Suprapubic skin (tissue), 4 donors: ENCODE data around the gene OR51B4. TPM values are rescaled to one million over a fixed set of nuclear protein-coding genes. Genes with fewer than 3 reads are reported as not detected.

Experiments
- DNase-seq, 2 donors: peaks; one replicate each; pipeline ENCODE4 v3.0.0-alpha.2; 2019; ENCODE audit warnings: low spot score in 2 of 2
- H3K27ac ChIP-seq: fragments of 200-600 bp; sonication (generic); one replicate; pipeline ENCODE4 v1.5.1; 2019
- H3K27me3 ChIP-seq: fragments of 200-600 bp; sonication (generic); one replicate; pipeline ENCODE4 v1.5.1; 2019
- H3K36me3 ChIP-seq: fragments of 200-600 bp; sonication (generic); one replicate; pipeline ENCODE4 v1.5.1; 2019
- H3K4me1 ChIP-seq: fragments of 200-600 bp; sonication (generic); one replicate; pipeline ENCODE4 v1.5.1; 2019
- H3K4me3 ChIP-seq: fragments of 200-600 bp; sonication (generic); one replicate; pipeline ENCODE4 v1.5.1; 2019; ENCODE audit warnings: mild to moderate bottlenecking
- H3K9me3 ChIP-seq: fragments of 200-600 bp; sonication (generic); one replicate; pipeline ENCODE4 v1.5.1; 2019
- EP300 ChIP-seq: sonication (generic); formaldehyde crosslinking; IDR thresholded peaks from one replicate; pipeline ENCODE4 v1.6.1; 2017; ENCODE audit warnings: antibody characterized with exemption
- POLR2A ChIP-seq, 2 donors: fragments of 450-650 bp; IDR thresholded peaks; one replicate each; pipeline ENCODE4 v1.6.1; 2017; ENCODE audit warnings: antibody characterized with exemption in 2 of 2, mild to moderate bottlenecking in 2 of 2, moderate library complexity in 2 of 2
- POLR2AphosphoS5 ChIP-seq, 3 donors: sonication (generic); formaldehyde crosslinking; IDR thresholded peaks; one replicate each; pipeline ENCODE4 v1.6.1; 2017; ENCODE audit warnings: antibody characterized with exemption in 3 of 3
- WGBS: methylation state at CpG from one replicate; pipeline ENCODE4 v1.1.5; 2018; 5-methylcytosine and 5-hydroxymethylcytosine counted together
- total RNA-seq, 4 donors: library from RNA; depleted of rRNA; stranded (reverse); fragments of >200 nt; gene quantifications; one replicate each; pipeline ENCODE4 v1.1.0, GENCODE V29; 2016
- TF ChIP-seq, protein P1 (sequence below), 2 donors: fragments of 200-600 bp in 1 of 2; fragments of 450-650 bp in 1 of 2; sonication (generic) in 1 of 2; IDR thresholded peaks; one replicate each; pipeline ENCODE4 v1.5.1; 2016 to 2019; ENCODE audit warnings: antibody characterized with exemption in 2 of 2, mild to moderate bottlenecking in 1 of 2, moderate library complexity in 1 of 2

OR51B4 gene
- total RNA-seq, 4 donors from 2014 or later = not detected

DNA sequence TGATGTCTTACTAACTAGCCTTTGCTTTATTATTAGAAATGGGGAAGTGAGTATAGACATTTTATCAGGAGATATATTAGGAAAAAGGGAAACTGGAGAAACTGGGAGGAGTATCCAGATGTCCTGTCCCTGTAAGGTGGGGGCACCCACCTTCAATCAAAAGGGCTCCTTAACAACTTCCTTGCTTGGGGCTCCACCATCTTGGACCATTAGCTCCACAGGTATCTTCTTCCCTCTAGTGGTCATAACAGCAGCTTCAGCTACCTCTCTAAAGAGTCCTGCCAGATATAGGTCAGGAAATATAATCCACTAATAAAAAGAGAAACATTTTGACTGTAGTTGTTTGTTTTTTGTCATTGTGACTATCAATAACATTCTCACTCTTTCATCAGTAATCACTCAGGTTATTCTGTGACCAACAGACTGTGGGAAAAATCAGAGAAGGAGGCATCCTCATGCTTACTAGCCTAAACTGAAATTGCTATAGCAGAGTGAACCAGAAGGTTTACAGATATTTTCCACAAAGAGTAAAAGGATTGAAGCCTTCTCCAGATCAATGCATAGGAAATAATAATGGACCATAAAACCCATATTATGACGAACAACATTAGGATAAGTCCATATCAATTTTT is 10.4 kb downstream of the OR51B4 start:
- Histone ChIP-seq H3K4me3 (no peak overlapping the region), H3K27ac (no peak overlapping the region), H3K36me3 (no peaks in the 10 kb centered on the region), H3K9me3 (no peaks in the 10 kb centered on the region), H3K4me1 (no peaks in the 10 kb centered on the region), H3K27me3 (no peaks in the 10 kb centered on the region)
- 87% methylated on average over 1 of the region's 1 CpG for WGBS
- TF ChIP-seq, protein P1, sequence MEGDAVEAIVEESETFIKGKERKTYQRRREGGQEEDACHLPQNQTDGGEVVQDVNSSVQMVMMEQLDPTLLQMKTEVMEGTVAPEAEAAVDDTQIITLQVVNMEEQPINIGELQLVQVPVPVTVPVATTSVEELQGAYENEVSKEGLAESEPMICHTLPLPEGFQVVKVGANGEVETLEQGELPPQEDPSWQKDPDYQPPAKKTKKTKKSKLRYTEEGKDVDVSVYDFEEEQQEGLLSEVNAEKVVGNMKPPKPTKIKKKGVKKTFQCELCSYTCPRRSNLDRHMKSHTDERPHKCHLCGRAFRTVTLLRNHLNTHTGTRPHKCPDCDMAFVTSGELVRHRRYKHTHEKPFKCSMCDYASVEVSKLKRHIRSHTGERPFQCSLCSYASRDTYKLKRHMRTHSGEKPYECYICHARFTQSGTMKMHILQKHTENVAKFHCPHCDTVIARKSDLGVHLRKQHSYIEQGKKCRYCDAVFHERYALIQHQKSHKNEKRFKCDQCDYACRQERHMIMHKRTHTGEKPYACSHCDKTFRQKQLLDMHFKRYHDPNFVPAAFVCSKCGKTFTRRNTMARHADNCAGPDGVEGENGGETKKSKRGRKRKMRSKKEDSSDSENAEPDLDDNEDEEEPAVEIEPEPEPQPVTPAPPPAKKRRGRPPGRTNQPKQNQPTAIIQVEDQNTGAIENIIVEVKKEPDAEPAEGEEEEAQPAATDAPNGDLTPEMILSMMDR (IDR thresholded peaks at IDR 0.05) = peak in 1 of 2 donors; percentile 21
- TF ChIP-seq POLR2AphosphoS5 (IDR thresholded peaks at IDR 0.05) (no peak), EP300 (no peak)
- no peak for DNase-seq

DNA sequence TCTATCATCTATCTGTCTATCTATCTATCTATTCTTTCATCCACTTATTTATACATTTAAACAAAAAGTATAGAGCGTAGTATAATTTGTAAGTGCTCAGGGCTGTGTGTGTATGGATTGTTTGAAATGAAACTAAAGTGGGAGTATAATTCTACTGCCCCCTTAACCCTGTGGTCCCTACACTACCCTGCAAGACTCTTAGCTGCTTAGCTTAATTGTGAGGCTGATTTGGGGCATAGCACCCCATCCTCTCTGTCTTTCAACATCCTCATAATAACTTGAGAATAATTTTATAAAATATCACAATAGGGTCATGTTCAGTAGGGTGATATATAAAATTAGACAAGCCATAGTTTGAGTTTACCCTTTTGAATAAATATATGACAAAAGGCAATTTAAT is 11.6 kb downstream of the OR51B4 start:
- Histone ChIP-seq H3K4me3 (no peak overlapping the region), H3K27me3 (no peaks in the 10 kb centered on the region), H3K27ac (no peak overlapping the region), H3K36me3 (no peaks in the 10 kb centered on the region), H3K9me3 (no peaks in the 10 kb centered on the region), H3K4me1 (no peaks in the 10 kb centered on the region)
- TF ChIP-seq, protein P1 (IDR thresholded peaks at IDR 0.05) = no peak
- TF ChIP-seq POLR2A (IDR thresholded peaks at IDR 0.05) = no peak
- TF ChIP-seq POLR2AphosphoS5 (IDR thresholded peaks at IDR 0.05) = no peak
- TF ChIP-seq EP300 = no peak
- 94% methylated on average over 1 of the region's 1 CpG for WGBS
- no peak for DNase-seq

DNA sequence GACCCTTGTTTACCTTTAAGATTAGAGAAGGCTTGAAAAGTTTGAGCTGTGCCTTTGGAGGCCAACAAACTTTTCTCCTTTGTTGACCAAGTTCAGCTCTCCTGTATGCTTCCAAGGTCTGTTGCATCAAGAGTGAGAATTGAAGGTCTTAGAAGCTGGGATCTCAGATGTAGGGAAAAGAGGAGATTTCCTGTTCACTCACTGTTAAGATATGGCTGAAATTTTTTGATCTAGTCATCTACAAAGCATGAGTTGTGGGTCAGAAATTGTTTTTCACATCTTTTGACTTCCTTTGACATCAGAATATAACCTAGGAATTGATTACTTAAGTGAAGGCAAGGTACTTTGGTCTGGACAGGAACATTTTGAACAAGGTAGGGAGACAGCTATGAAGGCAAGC is 12.1 kb downstream of the OR51B4 start:
- no peaks in the 10 kb centered on the region for H3K27me3 ChIP-seq
- H3K36me3 ChIP-seq = no peaks in the 10 kb centered on the region
- TF ChIP-seq, protein P1 (IDR thresholded peaks at IDR 0.05) = no peak
- TF ChIP-seq EP300 (no peak), POLR2A (IDR thresholded peaks at IDR 0.05) (no peak), POLR2AphosphoS5 (IDR thresholded peaks at IDR 0.05) (no peak)
- H3K9me3 ChIP-seq = no peaks in the 10 kb centered on the region
- H3K4me3 ChIP-seq = no peak overlapping the region
- no peaks in the 10 kb centered on the region for H3K4me1 ChIP-seq
- no peak overlapping the region for H3K27ac ChIP-seq
- DNase-seq = no peak

DNA sequence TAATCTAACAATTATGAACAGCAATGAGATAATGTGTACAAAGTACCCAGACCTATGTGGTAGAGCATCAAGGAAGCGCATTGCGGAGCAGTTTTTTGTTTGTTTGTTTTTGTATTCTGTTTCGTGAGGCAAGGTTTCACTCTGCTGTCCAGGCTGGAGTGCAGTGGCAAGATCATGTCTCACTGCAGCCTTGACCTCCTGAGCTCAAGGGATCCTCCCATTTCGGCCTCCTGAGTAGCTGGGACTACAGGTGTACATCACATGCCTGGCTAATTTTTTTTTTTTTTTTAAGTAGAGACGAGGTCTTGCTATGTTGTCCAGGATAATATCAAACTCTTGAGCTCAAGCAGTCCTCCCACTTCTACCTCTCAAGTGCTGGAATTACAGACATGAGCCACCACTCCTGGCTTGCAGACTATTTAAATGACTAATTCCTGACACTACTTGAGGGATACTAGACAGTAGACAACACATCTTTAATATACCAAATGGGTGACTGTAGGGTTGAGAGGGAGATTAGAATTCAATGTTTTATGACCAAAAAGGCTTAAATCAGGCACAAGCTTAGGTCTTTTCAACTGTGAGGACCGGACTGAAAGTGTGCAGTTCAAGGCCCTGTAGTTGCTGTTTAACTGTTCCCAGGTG is 12.7 kb downstream of the OR51B4 start:
- H3K4me1 ChIP-seq = no peaks in the 10 kb centered on the region
- WGBS = 84% methylated on average over 6 of the region's 6 CpGs
- no peaks in the 10 kb centered on the region for H3K9me3 ChIP-seq
- TF ChIP-seq POLR2A (IDR thresholded peaks at IDR 0.05) (no peak), EP300 (no peak), POLR2AphosphoS5 (IDR thresholded peaks at IDR 0.05) (no peak)
- TF ChIP-seq, protein P1 (IDR thresholded peaks at IDR 0.05) = no peak
- H3K27ac ChIP-seq = no peak overlapping the region
- H3K4me3 ChIP-seq = no peak overlapping the region
- DNase-seq = no peak
- no peaks in the 10 kb centered on the region for H3K36me3 ChIP-seq
- H3K27me3 ChIP-seq = no peaks in the 10 kb centered on the region

DNA sequence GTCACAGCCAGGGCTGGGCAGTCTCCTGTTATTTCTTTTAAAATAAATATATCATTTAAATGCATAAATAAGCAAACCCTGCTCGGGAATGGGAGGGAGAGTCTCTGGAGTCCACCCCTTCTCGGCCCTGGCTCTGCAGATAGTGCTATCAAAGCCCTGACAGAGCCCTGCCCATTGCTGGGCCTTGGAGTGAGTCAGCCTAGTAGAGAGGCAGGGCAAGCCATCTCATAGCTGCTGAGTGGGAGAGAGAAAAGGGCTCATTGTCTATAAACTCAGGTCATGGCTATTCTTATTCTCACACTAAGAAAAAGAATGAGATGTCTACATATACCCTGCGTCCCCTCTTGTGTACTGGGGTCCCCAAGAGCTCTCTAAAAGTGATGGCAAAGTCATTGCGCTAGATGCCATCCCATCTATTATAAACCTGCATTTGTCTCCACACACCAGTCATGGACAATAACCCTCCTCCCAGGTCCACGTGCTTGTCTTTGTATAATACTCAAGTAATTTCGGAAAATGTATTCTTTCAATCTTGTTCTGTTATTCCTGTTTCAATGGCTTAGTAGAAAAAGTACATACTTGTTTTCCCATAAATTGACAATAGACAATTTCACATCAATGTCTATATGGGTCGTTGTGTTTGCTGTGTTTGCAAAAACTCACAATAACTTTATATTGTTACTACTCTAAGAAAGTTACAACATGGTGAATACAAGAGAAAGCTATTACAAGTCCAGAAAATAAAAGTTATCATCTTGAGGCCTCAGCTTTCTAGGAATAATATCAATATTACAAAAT is 13.4 kb downstream of the OR51B4 start:
- TF ChIP-seq POLR2AphosphoS5 (IDR thresholded peaks at IDR 0.05) (no peak), EP300 (no peak), POLR2A (IDR thresholded peaks at IDR 0.05) (no peak)
- TF ChIP-seq, protein P1 (IDR thresholded peaks at IDR 0.05) = no peak

More for the DNA sequence above, 13.4 kb downstream of the OR51B4 start:
- no peaks in the 10 kb centered on the region for H3K27me3 ChIP-seq
- no peaks in the 10 kb centered on the region for H3K4me1 ChIP-seq
- H3K27ac ChIP-seq = no peak overlapping the region
- WGBS = 75% methylated on average over 7 of the region's 7 CpGs
- H3K9me3 ChIP-seq = no peaks in the 10 kb centered on the region
- H3K36me3 ChIP-seq = no peaks in the 10 kb centered on the region
- no peak for DNase-seq
- no peak overlapping the region for H3K4me3 ChIP-seq
